Activated CD8-positive, alpha-beta memory T cell treated with anti-CD3 and anti-CD28 coated beads, Interleukin-2, amount 50 U/mL, for 4 hours (primary cell): ENCODE results near the gene MCAT.

ENCODE experiments used
- DNase-seq: peaks from one replicate; pipeline ENCODE4 v3.0.0-alpha.2; 2020

Gene MCAT, protein sequence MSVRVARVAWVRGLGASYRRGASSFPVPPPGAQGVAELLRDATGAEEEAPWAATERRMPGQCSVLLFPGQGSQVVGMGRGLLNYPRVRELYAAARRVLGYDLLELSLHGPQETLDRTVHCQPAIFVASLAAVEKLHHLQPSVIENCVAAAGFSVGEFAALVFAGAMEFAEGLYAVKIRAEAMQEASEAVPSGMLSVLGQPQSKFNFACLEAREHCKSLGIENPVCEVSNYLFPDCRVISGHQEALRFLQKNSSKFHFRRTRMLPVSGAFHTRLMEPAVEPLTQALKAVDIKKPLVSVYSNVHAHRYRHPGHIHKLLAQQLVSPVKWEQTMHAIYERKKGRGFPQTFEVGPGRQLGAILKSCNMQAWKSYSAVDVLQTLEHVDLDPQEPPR

DNA sequence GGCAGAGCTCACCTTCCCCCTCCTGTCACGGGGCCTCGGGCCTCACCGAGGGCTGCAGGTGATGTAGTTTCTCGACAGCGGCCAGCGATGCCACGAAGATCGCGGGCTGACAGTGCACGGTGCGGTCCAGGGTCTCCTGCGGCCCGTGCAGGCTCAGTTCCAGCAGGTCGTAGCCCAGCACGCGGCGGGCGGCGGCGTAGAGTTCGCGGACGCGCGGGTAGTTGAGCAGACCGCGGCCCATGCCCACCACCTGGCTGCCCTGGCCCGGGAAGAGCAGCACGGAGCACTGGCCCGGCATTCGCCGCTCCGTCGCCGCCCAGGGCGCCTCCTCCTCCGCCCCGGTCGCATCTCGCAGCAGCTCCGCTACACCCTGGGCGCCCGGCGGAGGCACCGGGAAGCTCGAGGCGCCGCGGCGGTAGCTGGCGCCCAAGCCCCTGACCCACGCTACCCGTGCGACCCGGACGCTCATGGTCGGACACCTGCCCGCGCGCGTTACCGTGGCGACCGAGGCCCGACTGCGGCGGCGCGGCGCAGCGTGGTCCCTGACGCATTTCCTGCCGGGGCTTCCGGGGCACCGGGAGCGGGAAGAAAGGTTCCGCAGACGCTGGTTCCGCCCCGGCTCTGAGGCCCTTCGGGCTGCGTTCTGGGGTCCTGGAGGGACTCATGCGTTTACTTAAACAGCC is at the start of gene MCAT:
TSS of gene MCAT (minus strand) at position 519 of the 683 bp plus-strand sequence. CDS start at position 469, 50 bp downstream.
- DNase-seq: peak; percentile 80

DNA sequence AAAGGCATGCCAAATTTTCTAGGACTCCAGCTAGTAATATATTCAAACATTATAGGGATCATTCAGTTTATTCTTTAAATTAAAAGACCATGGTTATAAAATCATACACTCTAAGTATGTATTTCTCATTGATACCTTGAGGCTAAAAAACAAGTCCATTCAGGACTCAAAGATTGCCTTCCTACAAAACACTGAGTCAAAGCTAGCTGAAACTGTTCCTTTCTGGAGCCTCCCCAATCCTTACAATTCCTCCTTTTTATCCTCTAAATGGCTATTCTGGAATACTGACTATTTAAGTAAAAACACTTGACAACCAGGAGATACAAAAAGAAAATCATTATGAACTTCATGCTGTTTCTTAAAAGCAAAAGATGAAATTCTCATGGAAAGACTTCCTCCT is 48.6 kb upstream of the MCAT start:
- DNase-seq: no peak

DNA sequence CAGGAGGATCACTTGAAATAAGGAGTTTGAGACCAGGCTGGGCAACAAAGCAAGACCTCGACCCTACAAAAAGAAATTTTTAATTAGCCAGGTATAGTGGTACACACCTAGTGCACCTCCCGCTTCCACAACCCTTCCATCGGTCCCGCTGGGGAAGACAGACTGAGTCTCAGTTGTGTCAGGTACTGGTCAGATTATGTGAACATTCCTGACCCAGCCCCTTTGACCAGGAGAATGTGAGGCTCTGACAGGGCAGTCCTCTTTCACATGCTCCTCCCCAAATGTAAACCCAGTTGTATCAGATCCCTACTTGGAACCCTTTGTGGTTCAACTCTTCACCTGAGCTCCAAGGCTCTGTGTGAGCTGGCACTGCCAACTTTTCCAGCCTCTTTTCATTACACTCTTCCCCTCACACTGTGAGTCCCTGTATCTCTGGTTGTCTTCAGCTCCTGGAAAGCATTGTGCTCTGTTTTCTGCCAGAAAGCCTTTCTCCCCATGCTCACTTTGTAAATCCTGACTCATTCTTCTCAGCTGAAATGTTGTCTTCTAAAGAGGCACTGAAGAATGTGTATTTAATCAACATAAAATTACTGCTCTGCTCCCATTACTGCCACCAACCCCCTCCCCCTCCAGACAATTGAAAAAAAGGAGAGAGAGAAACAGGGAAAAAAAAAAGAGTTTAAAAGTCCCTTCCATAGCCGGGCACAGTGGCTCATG is 45.8 kb upstream of the MCAT start:
- DNase-seq: no peak

DNA sequence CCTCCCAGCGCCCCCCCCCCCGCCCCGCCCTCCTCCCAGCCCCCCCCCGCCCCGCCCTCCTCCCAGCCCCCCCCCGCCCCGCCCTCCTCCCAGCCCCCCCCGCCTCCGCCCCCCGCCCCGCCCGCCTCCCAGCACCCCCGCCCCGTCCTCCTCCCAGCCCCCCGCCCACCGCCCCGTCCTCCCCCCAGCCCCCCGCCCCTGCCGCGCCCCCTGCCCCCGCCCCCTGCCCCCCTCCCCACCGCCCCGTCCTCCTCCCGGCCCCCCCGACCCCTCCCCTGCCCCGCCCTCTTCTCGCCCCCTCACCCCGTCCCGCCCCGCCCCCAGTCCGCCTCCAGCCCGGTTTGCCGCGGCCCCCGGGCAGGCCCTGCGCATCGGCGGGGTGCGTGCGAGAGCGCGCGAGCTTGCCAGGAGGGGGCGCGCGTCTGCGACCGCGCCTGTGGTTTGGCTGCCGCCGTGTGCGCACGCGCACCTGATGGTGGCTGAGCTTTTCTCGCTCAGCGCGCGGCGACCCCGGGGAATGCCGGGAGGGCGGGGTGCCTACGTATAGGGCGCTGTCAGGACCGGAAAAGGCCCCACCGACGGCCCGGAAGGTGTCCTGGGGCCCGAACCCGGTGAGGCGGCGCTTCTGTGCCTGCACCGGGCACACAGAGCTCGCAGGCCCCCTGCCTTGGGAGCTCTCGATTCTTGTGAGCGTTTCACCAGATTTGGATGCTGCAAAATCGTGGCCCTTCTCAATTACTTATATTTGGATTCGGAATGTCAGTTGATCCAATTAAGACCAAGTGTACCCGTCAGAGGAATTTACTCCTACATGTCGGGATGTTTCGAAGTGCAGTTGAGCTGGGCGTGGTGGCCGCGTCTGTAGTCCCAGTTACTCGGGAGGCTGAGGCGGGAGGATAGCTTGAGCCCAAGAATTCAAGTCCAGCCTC is 44.2 kb upstream of the MCAT start:
- DNase-seq: peak; percentile 96

DNA sequence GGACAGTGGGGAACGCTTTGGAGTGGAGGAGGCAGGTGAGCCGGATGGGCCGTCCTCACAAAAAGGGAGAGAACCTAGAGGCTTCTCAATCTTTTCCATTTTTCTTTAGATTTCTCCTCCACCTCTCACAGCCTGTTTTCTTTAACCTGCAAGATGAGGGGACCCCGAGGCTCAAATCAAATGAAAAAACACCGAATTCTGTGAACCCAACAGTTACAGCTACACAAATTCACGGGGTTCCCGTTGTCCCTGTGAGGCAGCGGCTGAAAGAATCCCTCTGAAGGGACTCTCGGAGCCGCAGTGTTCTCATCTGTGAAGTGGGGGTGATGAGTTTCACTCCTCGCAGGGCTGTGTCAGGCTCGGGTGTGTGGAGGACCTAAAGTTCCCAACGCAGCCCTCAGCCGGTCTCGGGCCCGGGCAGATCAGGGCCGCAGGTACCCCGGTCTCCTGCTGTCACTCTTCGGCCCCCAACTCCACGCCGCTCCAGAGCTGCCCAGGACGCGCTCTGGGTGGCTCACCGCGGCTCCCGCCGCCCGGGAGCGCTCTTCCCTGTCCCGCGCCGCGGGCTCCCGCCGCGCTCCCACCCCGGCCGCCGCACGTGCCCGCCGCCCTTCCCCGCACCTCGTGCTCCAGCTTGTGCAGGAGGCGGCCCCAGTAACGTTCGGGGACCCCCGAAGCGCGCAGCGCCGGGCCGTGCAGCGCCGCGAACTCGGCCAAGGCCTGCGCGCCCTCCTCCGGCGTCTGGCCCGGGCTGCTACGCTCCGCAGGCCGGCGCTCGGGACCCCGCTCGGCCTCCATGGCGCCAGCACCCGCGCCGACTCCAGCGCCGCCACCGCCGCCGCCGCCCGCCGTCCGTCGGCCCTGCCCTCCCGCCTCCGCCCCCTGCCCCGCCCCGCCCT is 43.3 kb upstream of the MCAT start, which contains the start of gene TTLL12:
TSS of gene TTLL12 (minus strand) at position 863 of the 899 bp plus-strand sequence. CDS start at position 798, 65 bp downstream.
- DNase-seq: peak; percentile 62

DNA sequence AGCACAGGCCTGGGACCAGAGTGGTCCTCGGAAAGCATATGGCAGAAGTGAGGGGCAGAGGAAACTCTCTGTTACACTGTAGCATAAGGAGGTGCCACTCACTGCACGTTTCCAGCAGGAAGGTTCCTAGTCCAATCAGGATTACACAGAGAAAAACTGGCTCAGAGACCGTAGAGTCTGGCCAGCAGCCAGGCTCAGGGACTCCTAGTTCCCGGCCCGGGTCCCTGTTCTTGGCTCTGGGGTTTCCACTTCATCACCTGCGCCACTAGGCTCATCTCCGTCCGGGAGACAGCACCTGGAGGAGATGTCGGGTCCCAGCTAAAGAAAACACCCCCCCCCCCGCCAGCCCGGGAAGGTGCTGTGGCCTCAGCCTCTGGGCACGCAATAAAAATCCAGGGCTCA is 42.7 kb upstream of the MCAT start:
- no peak for DNase-seq

DNA sequence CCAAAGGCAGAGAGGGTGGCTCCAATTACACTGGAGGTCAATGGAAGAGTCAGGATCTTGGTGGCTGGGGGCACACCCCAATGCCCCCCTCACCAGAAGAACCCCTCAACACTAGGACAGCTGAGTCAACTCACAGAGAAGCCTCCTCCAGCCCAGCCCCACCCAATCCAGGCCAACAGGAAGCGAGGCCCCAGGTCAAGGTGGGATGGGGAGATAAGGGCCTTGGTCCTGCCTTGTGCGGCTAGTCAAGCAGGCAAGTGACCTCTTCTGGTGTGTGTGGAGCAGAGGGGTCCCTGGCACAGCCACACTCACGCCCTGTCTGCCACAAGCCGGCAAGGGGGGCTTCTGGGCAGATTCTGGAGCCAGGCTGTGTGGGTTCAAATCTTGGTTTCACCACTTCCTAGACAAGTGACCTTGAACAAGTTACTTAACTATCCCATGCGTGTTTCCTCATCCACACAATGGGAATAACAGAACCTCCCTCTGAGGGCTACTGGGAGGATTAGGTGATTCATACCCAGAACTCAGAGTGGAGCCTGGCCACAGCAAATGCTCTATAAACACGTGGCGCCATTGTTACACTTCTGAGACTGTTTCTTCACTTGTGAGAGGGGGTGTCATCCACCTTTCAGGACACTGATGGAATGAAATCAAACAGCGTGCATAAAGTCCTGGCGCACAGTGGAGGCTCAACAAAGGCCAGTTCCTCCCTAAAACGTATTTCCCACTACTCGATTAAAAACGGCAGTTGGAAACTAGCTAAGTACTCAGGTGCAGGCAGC is 40.5 kb upstream of the MCAT start:
- DNase-seq: no peak

DNA sequence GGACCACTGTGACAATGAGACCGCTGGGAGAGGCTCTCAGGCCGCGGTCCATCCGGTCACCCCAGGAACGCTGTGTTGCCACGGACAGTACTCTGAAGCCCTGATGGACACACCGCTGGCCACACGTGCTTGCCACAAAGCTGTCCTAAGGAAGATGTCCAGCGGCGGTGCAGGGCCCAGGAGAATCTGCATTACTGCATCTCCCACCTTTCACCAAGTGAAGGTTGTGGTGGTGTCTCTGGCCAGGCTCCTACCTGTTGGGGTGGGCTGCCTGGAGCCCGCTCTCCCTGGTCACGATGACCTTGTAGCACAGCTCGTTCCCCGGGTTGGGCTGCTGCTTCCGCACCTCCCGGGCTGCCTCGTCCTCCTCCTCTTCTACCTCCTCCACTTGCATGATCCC is 39.5 kb upstream of the MCAT start:
- no peak for DNase-seq

DNA sequence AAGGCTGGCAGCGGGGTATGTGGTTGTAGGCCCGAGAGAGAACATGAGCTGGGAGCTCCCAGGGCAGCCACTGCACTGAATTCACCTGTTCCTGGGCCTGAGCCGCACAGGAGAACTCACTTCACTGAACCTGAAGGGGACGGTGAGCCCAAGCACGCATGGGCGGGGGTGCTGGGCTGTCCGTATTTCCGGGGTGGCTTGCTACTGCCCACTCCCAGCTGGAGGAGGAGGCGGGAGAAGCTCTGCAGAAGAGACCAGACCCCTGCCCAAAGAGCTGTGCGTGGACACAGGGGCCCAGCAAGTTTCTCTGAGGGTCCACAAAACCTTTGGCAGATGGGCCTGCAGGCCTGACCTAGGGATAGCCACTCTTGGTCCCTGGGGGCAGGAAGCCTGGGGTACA is 38.9 kb upstream of the MCAT start:
- DNase-seq: no peak

DNA sequence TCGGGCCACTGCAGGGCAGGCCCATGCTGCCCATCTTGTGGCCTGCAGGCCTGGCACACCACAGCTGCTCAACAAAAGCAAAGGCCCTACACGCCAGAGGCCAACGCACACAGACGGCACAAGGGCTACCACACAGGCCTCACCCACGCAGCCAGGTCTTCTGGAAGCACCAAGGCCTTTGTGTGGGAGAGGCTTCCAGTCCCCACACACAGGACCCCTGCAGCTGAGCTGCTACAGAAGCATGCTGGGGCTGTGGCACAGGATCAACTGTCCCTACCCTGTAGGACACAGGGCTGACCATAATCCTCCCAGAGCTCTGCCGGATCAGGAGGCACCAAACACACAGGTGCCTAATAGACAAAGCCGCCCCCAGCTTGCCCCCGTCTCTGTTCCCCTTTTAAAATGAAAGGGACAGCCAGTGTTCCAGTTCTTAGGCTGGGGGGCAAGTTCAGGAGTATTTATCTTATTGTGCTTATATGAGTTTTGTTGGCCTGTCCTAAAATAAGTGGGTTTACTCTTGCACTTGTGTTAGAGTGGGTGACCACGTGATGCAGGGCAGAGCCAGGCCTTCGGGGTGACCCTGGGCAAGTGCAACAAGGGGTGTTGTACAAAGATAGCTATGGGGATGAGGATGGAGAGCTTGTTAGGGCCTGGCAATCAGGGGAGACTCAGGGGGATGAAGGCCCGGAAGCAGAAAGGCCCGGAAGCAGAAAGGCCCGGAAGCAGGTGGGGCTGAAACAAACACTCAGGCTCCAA is 38.3 kb upstream of the MCAT start:
- no peak for DNase-seq

DNA sequence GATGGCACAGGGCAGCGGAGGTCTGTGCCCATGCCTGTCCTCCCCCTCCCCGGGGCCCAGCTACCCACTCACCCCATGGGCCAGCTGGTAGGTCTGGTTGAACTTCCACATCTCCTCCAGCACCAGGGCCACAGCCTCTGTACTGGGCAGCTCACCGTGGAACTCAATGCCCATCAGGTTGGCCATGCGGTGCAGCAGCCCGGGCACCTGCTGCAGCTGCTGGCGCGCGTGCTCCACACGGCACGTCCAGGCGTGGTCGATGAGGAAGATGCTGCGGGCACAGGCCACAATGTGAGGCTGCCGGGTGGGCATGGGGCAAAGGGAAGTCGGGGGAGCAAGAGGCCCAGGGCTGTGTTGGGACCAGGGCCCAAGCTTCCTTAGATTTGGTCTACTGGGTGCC is 37.5 kb upstream of the MCAT start:
- DNase-seq: no peak

DNA sequence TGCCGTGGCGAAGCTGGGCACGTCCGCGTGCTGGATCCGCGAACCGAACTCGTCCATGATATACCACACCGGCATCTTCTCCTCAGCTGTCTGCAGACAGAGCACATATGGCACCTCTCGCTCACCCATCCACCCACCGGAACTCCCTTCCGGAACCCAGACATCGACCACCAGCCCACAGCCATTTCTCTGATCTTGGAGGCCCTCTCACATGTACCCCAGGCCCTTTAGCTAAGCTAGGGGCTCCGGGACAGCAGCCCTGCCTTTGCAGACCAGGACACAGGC is 36.7 kb upstream of the MCAT start:
- no peak for DNase-seq

DNA sequence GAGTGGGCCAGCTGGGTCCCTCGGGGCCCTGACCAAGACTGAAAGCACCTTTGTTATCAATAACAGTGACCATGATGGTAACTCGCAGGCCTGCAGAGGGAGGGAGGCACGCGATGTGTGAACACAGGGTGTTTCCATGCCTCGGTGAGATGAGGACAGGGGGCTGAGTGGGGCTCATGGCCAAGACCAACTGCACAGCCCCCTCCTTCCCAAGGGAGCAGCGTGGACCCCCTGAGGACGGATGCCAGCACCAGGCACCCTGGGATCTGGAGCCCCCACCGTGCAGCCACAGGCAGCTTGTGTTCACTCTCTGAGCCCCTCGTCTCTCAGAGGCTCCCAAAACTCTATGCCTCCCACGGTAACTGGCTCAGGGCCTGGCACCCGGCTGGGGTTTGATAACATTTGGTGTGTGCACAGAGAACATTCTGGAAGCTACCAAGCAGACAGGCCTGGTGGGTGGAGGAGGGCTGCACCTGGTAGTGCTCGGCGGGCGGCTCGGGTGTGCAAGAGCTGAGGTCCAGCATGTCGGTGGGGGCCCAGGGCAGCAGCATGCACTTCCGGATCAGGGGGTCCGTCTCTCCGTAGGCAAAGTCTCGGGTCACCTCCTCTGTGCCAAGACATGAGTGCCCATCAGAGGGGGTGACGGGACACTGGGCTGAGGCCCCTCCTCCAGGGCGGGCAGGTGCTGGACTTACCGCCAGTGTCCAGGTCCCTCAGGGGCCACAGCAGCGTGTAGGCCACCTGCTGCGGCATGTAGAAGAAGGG is 36.1 kb upstream of the MCAT start:
- DNase-seq: no peak

DNA sequence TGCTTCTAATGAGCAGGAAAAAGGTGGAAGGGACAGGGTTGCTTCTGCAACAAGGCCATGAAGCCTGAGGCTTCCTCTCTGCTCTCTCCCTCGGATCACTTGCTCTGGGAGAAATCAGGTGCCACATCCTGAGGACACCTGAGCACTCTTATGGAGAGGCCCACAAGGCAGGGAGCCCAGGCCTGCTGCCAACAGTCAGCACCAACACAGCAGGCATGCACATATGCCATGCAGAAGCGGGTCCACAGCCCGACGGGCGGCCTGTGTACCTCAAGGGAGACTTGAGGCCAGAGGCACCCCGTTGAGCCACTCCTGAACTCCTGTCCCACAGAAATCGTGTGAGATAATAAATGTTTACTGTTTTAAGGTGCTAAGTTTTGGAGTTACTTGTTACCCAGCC is 34.3 kb upstream of the MCAT start:
- no peak for DNase-seq

DNA sequence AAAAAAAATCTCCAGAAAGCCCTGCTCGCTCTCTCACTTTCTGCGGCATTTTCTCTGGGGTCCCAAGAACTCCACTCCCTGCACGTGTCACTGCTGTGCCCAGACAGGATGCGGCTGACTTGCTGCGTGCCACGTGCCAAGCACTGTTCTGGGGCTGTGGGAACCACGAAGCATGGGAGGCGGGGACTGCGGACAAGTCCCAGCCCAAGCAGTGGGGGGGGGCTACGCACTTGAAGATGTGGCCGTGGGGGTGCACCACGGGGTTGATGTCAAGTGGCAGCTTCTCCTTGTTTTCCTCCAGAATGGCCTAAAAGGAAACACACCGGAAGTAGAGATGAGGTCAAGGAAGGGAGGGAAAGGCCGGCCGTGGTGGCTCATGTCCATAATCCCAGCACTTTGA is 32.9 kb upstream of the MCAT start:
- DNase-seq: no peak

DNA sequence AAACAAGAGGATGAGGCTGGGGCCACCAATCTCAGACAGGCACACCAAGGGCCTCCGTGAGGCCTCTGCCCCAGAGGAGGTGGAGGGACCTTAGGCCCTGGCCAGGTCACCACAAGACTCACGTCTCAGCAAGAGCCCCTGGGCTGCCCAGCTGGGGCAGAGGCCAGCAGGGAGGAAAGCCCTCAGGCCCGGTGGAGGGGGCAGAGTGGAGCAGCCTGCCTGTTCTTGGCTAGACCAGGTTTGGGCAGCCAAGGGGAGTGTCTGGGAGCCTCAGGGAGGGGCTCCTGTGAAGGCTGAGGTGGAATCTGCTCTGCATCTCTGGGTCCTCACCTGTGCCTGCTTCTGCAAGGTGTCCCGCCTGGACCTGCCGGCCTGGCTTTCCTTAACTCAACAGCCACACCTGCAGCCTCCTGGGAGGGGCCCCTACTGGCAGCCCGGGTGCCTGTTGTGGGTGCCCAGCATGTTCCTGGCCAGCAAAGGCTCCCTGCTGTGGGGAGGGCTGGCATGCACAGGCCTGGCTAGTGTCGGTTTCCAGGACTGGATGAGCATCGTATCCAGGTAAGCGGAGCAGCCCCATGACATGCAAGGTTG is 31.8 kb upstream of the MCAT start:
- no peak for DNase-seq

DNA sequence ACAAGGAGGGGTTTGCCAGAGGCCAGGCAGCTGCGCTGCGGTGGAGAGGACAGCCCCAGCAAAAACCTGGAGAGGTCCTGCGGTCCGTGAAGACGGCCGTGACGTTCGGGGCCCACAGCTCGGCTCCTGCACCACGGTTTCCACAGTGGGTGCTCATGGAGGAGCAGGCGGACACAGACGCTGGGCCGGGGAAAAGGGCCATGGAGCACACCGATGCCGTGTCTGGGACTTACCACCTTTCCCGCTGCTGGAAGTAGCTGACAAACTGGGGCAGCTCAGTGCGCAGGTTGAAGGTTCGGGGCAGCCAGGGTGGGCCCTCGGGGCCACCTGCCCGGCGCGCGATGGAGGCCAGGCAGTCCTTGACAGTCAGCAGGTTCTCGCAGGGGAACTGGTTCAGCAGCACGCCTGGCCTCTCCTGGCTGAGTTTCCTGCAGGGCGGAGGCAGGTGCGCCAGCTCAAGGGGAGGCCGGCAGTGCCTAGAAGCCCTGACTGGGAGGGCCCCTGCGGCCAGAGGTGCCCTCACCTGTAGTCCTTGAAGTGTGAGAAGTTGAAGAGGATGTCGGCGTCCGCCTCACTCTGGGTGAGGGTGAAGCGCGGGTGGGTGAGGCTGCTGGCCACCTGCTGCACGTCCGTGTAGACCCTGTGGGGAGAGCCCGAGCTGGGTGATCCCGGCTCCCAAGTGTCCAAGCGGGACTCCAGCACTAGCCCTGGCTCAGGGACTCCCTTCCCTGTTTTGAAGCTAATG is 30.9 kb upstream of the MCAT start:
- no peak for DNase-seq

DNA sequence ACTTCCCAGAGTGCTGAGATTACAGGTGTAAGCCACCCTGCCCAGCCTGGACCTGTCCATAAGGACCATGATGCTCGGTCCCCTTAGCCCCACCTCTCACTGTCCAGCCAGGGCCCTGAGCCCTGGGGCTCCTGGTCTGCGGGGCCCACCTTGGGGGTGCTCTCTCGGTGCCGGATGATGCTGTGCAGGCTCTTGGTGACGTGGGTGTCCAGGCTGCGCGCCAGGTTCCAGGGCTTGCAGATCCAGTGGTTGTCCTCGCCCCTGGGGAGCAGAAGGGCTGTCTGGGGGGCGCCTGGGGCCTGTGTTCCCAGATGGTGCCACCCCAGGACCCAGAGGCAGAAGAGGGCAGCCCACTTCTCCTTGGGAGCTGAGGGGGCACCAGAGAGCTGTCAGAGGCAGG is 30.4 kb upstream of the MCAT start:
- DNase-seq: peak; percentile 10
